Endothelial cell (in vitro differentiated cells): Measurements from ENCODE around the gene CACNB4. TPM values are rescaled to one million over a fixed set of nuclear protein-coding genes. Genes with fewer than 3 reads are reported as not detected.

Source experiments
- DNase-seq: peaks from one replicate; pipeline ENCODE4 v3.0.0; 2021; ENCODE audit warnings: low spot score
- H3K27ac Mint-ChIP-seq: one replicate; pipeline ENCODE4 v1.8.0; 2021; ENCODE audit warnings: mixed read lengths, inconsistent platforms; ENCODE audit not compliant: unreplicated experiment
- H3K27me3 Mint-ChIP-seq: one replicate; pipeline ENCODE4 v1.8.0; 2021; ENCODE audit warnings: mild to moderate bottlenecking, moderate library complexity, mixed read lengths, inconsistent platforms; ENCODE audit not compliant: unreplicated experiment
- H3K36me3 Mint-ChIP-seq: one replicate; pipeline ENCODE4 v1.8.0; 2021; ENCODE audit warnings: mild to moderate bottlenecking, low read depth, mixed read lengths, inconsistent platforms; ENCODE audit not compliant: unreplicated experiment
- H3K4me1 Mint-ChIP-seq: one replicate; pipeline ENCODE4 v1.8.0; 2021; ENCODE audit warnings: mild to moderate bottlenecking, mixed read lengths, inconsistent platforms; ENCODE audit not compliant: unreplicated experiment
- H3K4me3 Mint-ChIP-seq: one replicate; pipeline ENCODE4 v1.8.0; 2021; ENCODE audit warnings: mild to moderate bottlenecking, mixed read lengths, inconsistent platforms; ENCODE audit not compliant: unreplicated experiment
- H3K9me3 Mint-ChIP-seq: one replicate; pipeline ENCODE4 v1.8.0; 2021; ENCODE audit warnings: mixed read lengths, inconsistent platforms; ENCODE audit not compliant: unreplicated experiment
- CTCF ChIP-seq: fragments of 200-600 bp; sonication (generic); IDR thresholded peaks from one replicate; pipeline ENCODE4 v1.5.0; 2021; ENCODE audit warnings: antibody characterized with exemption; ENCODE audit not compliant: unreplicated experiment
- total RNA-seq: library from RNA; stranded (reverse); fragmentation: NEBNext Ultra II Directional; extraction: Animal tissue kit (Norgen Biotek cat#: 25700); gene quantifications from one replicate; pipeline ENCODE4 v1.2.1, GENCODE V29; 2021; ENCODE audit not compliant: unreplicated experiment

Gene CACNB4
- total RNA-seq, 1 donor from 2014 or later, result 1.5 TPM

- TF ChIP-seq CTCF, result no peak
- DNase-seq, result no peak
- H3K9me3 Mint-ChIP-seq, result no peaks in the 10 kb centered on the region
- H3K36me3 Mint-ChIP-seq, result no peaks in the 10 kb centered on the region
- H3K4me3 Mint-ChIP-seq, result no peak overlapping the region
- H3K4me1 Mint-ChIP-seq, result no peaks in the 10 kb centered on the region
- H3K27me3 Mint-ChIP-seq, result no peaks in the 10 kb centered on the region
- no peak overlapping the region for H3K27ac Mint-ChIP-seq
Observed at GRCh38 chr2:151860613-151861146, 238.2 kb downstream of the CACNB4 start.

GRCh38 chr2:151860210-151860609 lies 238.6 kb downstream of the CACNB4 start:
- Mint-ChIP-seq H3K27me3 (no peaks in the 10 kb centered on the region), H3K4me1 (no peaks in the 10 kb centered on the region), H3K36me3 (no peaks in the 10 kb centered on the region), H3K4me3 (no peak overlapping the region), H3K27ac (no peak overlapping the region), H3K9me3 (no peaks in the 10 kb centered on the region)
- TF ChIP-seq CTCF, result no peak
- no peak for DNase-seq

- Mint-ChIP-seq H3K4me1 (no peaks in the 10 kb centered on the region), H3K27ac (no peak overlapping the region)
Observed at GRCh38 chr2:151857650-151858049, 241.2 kb downstream of the CACNB4 start.

GRCh38 chr2:151855111-151855510 lies 243.7 kb downstream of the CACNB4 start:
- H3K36me3 Mint-ChIP-seq, result no peaks in the 10 kb centered on the region
- H3K4me1 Mint-ChIP-seq, result no peaks in the 10 kb centered on the region
- TF ChIP-seq CTCF, result no peak
- H3K4me3 Mint-ChIP-seq, result no peak overlapping the region
- H3K9me3 Mint-ChIP-seq, result no peaks in the 10 kb centered on the region
- DNase-seq, result no peak
- H3K27me3 Mint-ChIP-seq, result no peaks in the 10 kb centered on the region
- no peak overlapping the region for H3K27ac Mint-ChIP-seq

More at GRCh38 chr2:151857650-151858049, 241.2 kb downstream of the CACNB4 start:
- Mint-ChIP-seq H3K9me3 (no peaks in the 10 kb centered on the region), H3K36me3 (no peaks in the 10 kb centered on the region), H3K27me3 (no peaks in the 10 kb centered on the region), H3K4me3 (no peak overlapping the region)
- DNase-seq, result no peak
- TF ChIP-seq CTCF, result no peak

- no peak overlapping the region for H3K4me3 Mint-ChIP-seq
- H3K36me3 Mint-ChIP-seq, result no peaks in the 10 kb centered on the region
- no peak overlapping the region for H3K27ac Mint-ChIP-seq
- DNase-seq, result no peak
- TF ChIP-seq CTCF, result no peak
- H3K27me3 Mint-ChIP-seq, result no peaks in the 10 kb centered on the region
- no peaks in the 10 kb centered on the region for H3K9me3 Mint-ChIP-seq
- H3K4me1 Mint-ChIP-seq, result no peaks in the 10 kb centered on the region
Observed at GRCh38 chr2:151853070-151853758, 245.6 kb downstream of the CACNB4 start.
